ENCODE data around the gene SLC9A7. TPM values are rescaled to one million over a fixed set of nuclear protein-coding genes. Genes with fewer than 3 reads are reported as not detected.

The SLC9A7 gene
- total and polyA plus RNA-seq, 2 experiments from 2014 or later: 14.1 to 52.9 TPM

GRCh38 chrX:46666831-46667230, 92.1 kb downstream of the SLC9A7 start:
- Histone ChIP-seq H3K79me2 (ENCODE audit: insufficient read depth) (no peaks in the 10 kb centered on the region), H3K4me1 (ENCODE audit: insufficient read depth) (peaks cover 7% of the 10 kb centered on the region), H3K9ac (no peak overlapping the region), H3K4me2 (ENCODE audit: unreplicated experiment) (no peak overlapping the region), H3K36me3 (ENCODE audit: low read depth) (no peaks in the 10 kb centered on the region), H2AFZ (no peak overlapping the region), H4K20me1 (ENCODE audit: insufficient read depth) (no peaks in the 10 kb centered on the region), H3K27me3 (replicated peaks; ENCODE audit: insufficient read depth) (no peaks in the 10 kb centered on the region), H3F3A (ENCODE audit: insufficient read depth) (no peaks in the 10 kb centered on the region; the same call in 1 of the 2 replicates), H3K9me2 (ENCODE audit: insufficient read depth) (no peaks in the 10 kb centered on the region), H3K4me3 (no peak overlapping the region), H3K27ac (no peak overlapping the region), H3K9me3 (ENCODE audit: low read depth) (no peaks in the 10 kb centered on the region)
- DNase-seq: peak; percentile 12
- TF ChIP-seq EZH2phosphoT487 (IDR thresholded peaks at IDR 0.05; ENCODE audit: insufficient read depth, low read depth) (no peak), EZH2 (IDR thresholded peaks at IDR 0.05; ENCODE audit: insufficient read depth, poor library complexity, severe bottlenecking) (no peak)
- in situ Hi-C loops (cut with MboI): no loop called here
- WGBS, 2 experiments (ENCODE audit: low coverage in 1 of 2, low lambda C conversion rate in 2 of 2, missing lambda C conversion rate in 2 of 2): 21 to 31% methylated on average over 2 of the region's 2 CpGs

- H3K36me3 ChIP-seq (ENCODE audit: low read depth): no peaks in the 10 kb centered on the region
- H3K27me3 ChIP-seq (replicated peaks; ENCODE audit: insufficient read depth): no peaks in the 10 kb centered on the region
- H2AFZ ChIP-seq: no peak overlapping the region
- H3K4me3 ChIP-seq: no peak overlapping the region
- H3K79me2 ChIP-seq (ENCODE audit: insufficient read depth): no peaks in the 10 kb centered on the region
- no peaks in the 10 kb centered on the region for H3K9me2 ChIP-seq (ENCODE audit: insufficient read depth)
- H4K20me1 ChIP-seq (ENCODE audit: insufficient read depth): no peaks in the 10 kb centered on the region
- peaks cover 7% of the 10 kb centered on the region for H3K4me1 ChIP-seq (ENCODE audit: insufficient read depth)
- no peak overlapping the region for H3K4me2 ChIP-seq (ENCODE audit: unreplicated experiment)
- TF ChIP-seq EZH2phosphoT487 (IDR thresholded peaks at IDR 0.05; ENCODE audit: insufficient read depth, low read depth) (no peak), EZH2 (IDR thresholded peaks at IDR 0.05; ENCODE audit: insufficient read depth, poor library complexity, severe bottlenecking) (no peak)
- H3K9ac ChIP-seq: no peak overlapping the region
- H3K9me3 ChIP-seq (ENCODE audit: low read depth): no peaks in the 10 kb centered on the region
- WGBS, 2 experiments (ENCODE audit: low coverage in 1 of 2, low lambda C conversion rate in 2 of 2, missing lambda C conversion rate in 2 of 2): 20 to 29% methylated on average over 3 of the region's 3 CpGs
- in situ Hi-C loops (cut with MboI): no loop called here
- no peaks in the 10 kb centered on the region; the same call in 1 of the 2 replicates for H3F3A ChIP-seq (ENCODE audit: insufficient read depth)
- peak overlapping the region; percentile 8; the same call in 1 of the 2 replicates for H3K27ac ChIP-seq
- peak; percentile 34 for DNase-seq
Measured at GRCh38 chrX:46665232-46666152, 93.4 kb downstream of the SLC9A7 start.

- TF ChIP-seq EZH2 (IDR thresholded peaks at IDR 0.05; ENCODE audit: insufficient read depth, poor library complexity, severe bottlenecking) (no peak), EZH2phosphoT487 (IDR thresholded peaks at IDR 0.05; ENCODE audit: insufficient read depth, low read depth) (no peak)
- H3K4me2 ChIP-seq (ENCODE audit: unreplicated experiment): no peak overlapping the region
- H3K79me2 ChIP-seq (ENCODE audit: insufficient read depth): no peaks in the 10 kb centered on the region
- no peak overlapping the region for H3K4me3 ChIP-seq
- no peak overlapping the region for H3K27ac ChIP-seq
- no peaks in the 10 kb centered on the region for H3K9me3 ChIP-seq (ENCODE audit: low read depth)
- in situ Hi-C loops (cut with MboI): no loop called here
- H3K9ac ChIP-seq: no peak overlapping the region
- peaks cover 7% of the 10 kb centered on the region for H3K4me1 ChIP-seq (ENCODE audit: insufficient read depth)
- WGBS, 2 experiments (ENCODE audit: low coverage in 1 of 2, low lambda C conversion rate in 2 of 2, missing lambda C conversion rate in 2 of 2): 98 to 99% methylated on average over 10 of the region's 10 CpGs
- no peaks in the 10 kb centered on the region for H4K20me1 ChIP-seq (ENCODE audit: insufficient read depth)
- no peaks in the 10 kb centered on the region for H3K27me3 ChIP-seq (replicated peaks; ENCODE audit: insufficient read depth)
- DNase-seq: no peak
- H3K36me3 ChIP-seq (ENCODE audit: low read depth): no peaks in the 10 kb centered on the region
- no peaks in the 10 kb centered on the region; the same call in 1 of the 2 replicates for H3F3A ChIP-seq (ENCODE audit: insufficient read depth)
- H2AFZ ChIP-seq: no peak overlapping the region
- H3K9me2 ChIP-seq (ENCODE audit: insufficient read depth): no peaks in the 10 kb centered on the region
Measured at GRCh38 chrX:46662188-46662958, 96.5 kb downstream of the SLC9A7 start.

- H3K36me3 ChIP-seq (ENCODE audit: low read depth): no peaks in the 10 kb centered on the region
- no peaks in the 10 kb centered on the region for H3K9me2 ChIP-seq (ENCODE audit: insufficient read depth)
- H3K9me3 ChIP-seq (ENCODE audit: low read depth): no peaks in the 10 kb centered on the region
- H3K79me2 ChIP-seq (ENCODE audit: insufficient read depth): no peaks in the 10 kb centered on the region
- no peak overlapping the region for H2AFZ ChIP-seq
- H3F3A ChIP-seq (ENCODE audit: insufficient read depth): no peaks in the 10 kb centered on the region
- no peak overlapping the region for H3K27ac ChIP-seq
- H3K27me3 ChIP-seq (replicated peaks; ENCODE audit: insufficient read depth): no peaks in the 10 kb centered on the region
- no peaks in the 10 kb centered on the region for H4K20me1 ChIP-seq (ENCODE audit: insufficient read depth)
- in situ Hi-C loops (cut with MboI): no loop called here
- no peak for TF ChIP-seq EZH2phosphoT487 (IDR thresholded peaks at IDR 0.05; ENCODE audit: insufficient read depth, low read depth)
- no peak for TF ChIP-seq EZH2 (IDR thresholded peaks at IDR 0.05; ENCODE audit: insufficient read depth, poor library complexity, severe bottlenecking)
- 83 to 85% methylated on average over 6 of the region's 6 CpGs for WGBS, 2 experiments (ENCODE audit: low coverage in 1 of 2, low lambda C conversion rate in 2 of 2, missing lambda C conversion rate in 2 of 2)
- no peak for DNase-seq
- H3K4me3 ChIP-seq: no peak overlapping the region
- H3K4me2 ChIP-seq (ENCODE audit: unreplicated experiment): no peak overlapping the region
- H3K9ac ChIP-seq: no peak overlapping the region
- no peaks in the 10 kb centered on the region for H3K4me1 ChIP-seq (ENCODE audit: insufficient read depth)
Measured at GRCh38 chrX:46653482-46653881, 105.4 kb downstream of the SLC9A7 start.
